K562 (cell line): Measurements from ENCODE around the gene IQCN. TPM values are rescaled to one million over a fixed set of nuclear protein-coding genes. Genes with fewer than 3 reads are reported as not detected.
A peak's percentile ranks its signal among the peaks of the same experiment; 100 is the strongest.

Experiments
- ARID1B ChIP-seq: fragments of 450-650 bp; IDR thresholded peaks from 2 replicates; pipeline ENCODE4 v1.6.1; 2016; ENCODE audit warnings: antibody characterized with exemption, mild to moderate bottlenecking, inconsistent platforms
- ATF7 ChIP-seq: fragments of 450-650 bp; IDR thresholded peaks from 2 replicates; pipeline ENCODE4 v1.7.1; 2014; ENCODE audit warnings: mild to moderate bottlenecking, moderate library complexity
- CTBP1 ChIP-seq: fragments of 450-650 bp; IDR thresholded peaks from 2 replicates; pipeline ENCODE4 v1.6.1; 2016; ENCODE audit warnings: borderline replicate concordance
- ETV1 ChIP-seq: fragments of 450-650 bp; conservative IDR thresholded peaks from 2 replicates; pipeline ENCODE4 v1.6.1; 2016; ENCODE audit warnings: missing genetic modification characterization, control low read depth, low read depth, missing compliant biosample characterization
- EWSR1 ChIP-seq: fragments of 450-650 bp; IDR thresholded peaks from 2 replicates; pipeline ENCODE4 v1.6.1; 2018; ENCODE audit warnings: borderline replicate concordance, mild to moderate bottlenecking, low read depth, moderate library complexity; ENCODE audit not compliant: partially characterized antibody
- HNRNPLL ChIP-seq: fragments of 200-400 bp; formaldehyde crosslinking; IDR thresholded peaks from 2 replicates; pipeline ENCODE4 v1.6.1; 2017; ENCODE audit warnings: low read length, low read depth, mild to moderate bottlenecking; ENCODE audit not compliant: poor library complexity, severe bottlenecking
- HNRNPUL1 ChIP-seq: fragments of 200-400 bp; formaldehyde crosslinking; IDR thresholded peaks from 2 replicates; pipeline ENCODE4 v1.6.1; 2017; ENCODE audit warnings: low read length
- L3MBTL2 ChIP-seq: fragments of 450-650 bp; IDR thresholded peaks from 2 replicates; pipeline ENCODE4 v1.6.1; 2016; ENCODE audit warnings: mild to moderate bottlenecking, moderate library complexity
- LEF1 ChIP-seq: fragments of 450-650 bp; IDR thresholded peaks from 2 replicates; pipeline ENCODE4 v1.6.1; 2016; ENCODE audit warnings: mild to moderate bottlenecking
- MITF ChIP-seq: IDR thresholded peaks from 2 replicates; pipeline ENCODE4 v1.6.1; 2014; ENCODE audit warnings: antibody characterized with exemption
- NFE2 ChIP-seq: IDR thresholded peaks from 2 replicates; pipeline ENCODE4 v1.6.1; 2014; ENCODE audit warnings: antibody characterized with exemption, low read depth
- NFIX ChIP-seq: fragments of 250-450 bp; sonication (Bioruptor Pico); IDR thresholded peaks from 2 replicates; pipeline ENCODE4 v1.4.0; 2020; ENCODE audit warnings: low read depth, mild to moderate bottlenecking, moderate library complexity
- PKNOX1 ChIP-seq: fragments of 450-650 bp; IDR thresholded peaks from 2 replicates; pipeline ENCODE4 v1.6.1; 2016
- POLR2AphosphoS5 ChIP-seq: IDR thresholded peaks from 2 replicates; pipeline ENCODE4 v1.6.1; 2011; ENCODE audit warnings: mild to moderate bottlenecking, low read depth, low read length, moderate library complexity; ENCODE audit not compliant: control insufficient read depth, insufficient read depth
- RAD21 ChIP-seq, 2 experiments: fragments of 250-450 bp in 1 of 2; fragments of 450-650 bp in 1 of 2; sonication (Bioruptor Pico) in 1 of 2; formaldehyde crosslinking in 1 of 2; IDR thresholded peaks in 1 of 2; conservative IDR thresholded peaks in 1 of 2; 2 replicates each; pipeline versions ENCODE4 v1.4.0 to v1.8.0; 2020 to 2022; ENCODE audit warnings: mild to moderate bottlenecking in 2 of 2, moderate library complexity in 1 of 2
- RBBP5 ChIP-seq: fragments of 200-600 bp; sonication (generic); IDR thresholded peaks from 2 replicates; pipeline ENCODE4 v1.6.1; 2012; ENCODE audit warnings: borderline replicate concordance, mild to moderate bottlenecking, low read length, control low read depth, inconsistent platforms; ENCODE audit not compliant: insufficient read depth, poor library complexity, severe bottlenecking
- SIRT6 ChIP-seq: IDR thresholded peaks from one replicate; pipeline ENCODE4 v1.6.1; 2012; ENCODE audit warnings: low read depth, mild to moderate bottlenecking, control low read depth, inconsistent platforms, low read length, moderate library complexity
- SMARCE1 ChIP-seq: fragments of 450-650 bp; IDR thresholded peaks from 2 replicates; pipeline ENCODE4 v1.7.1; 2016; ENCODE audit warnings: mild to moderate bottlenecking
- TBP ChIP-seq: optimal IDR thresholded peaks from 2 replicates; pipeline ENCODE3; 2011; ENCODE audit warnings: low read depth, low read length, improper control_type of control experiment
- TFAP4 ChIP-seq: sonication (generic); formaldehyde crosslinking; IDR thresholded peaks from 2 replicates; pipeline ENCODE4 v1.8.0; 2022; ENCODE audit warnings: missing genetic modification reagents, mild to moderate bottlenecking, moderate library complexity, borderline replicate concordance
- U2AF2 ChIP-seq: fragments of 200-400 bp; formaldehyde crosslinking; optimal IDR thresholded peaks from 2 replicates; pipeline ENCODE3; 2017; ENCODE audit warnings: low read depth, mild to moderate bottlenecking, low read length
- ZFP30 ChIP-seq: fragments of 250-450 bp; sonication (Bioruptor Pico); IDR thresholded peaks from 2 replicates; pipeline ENCODE4 v1.8.0; 2022; ENCODE audit warnings: moderate library complexity, mild to moderate bottlenecking, inconsistent platforms, borderline replicate concordance
- ZNF449 ChIP-seq: fragments of 250-450 bp; sonication (Bioruptor Pico); IDR thresholded peaks from 2 replicates; pipeline ENCODE4 v1.8.0; 2022; ENCODE audit warnings: moderate library complexity, mild to moderate bottlenecking, inconsistent platforms
- ZNF77 ChIP-seq: fragments of 250-450 bp; sonication (Bioruptor Pico); IDR thresholded peaks from 2 replicates; pipeline ENCODE4 v1.5.0; 2020
- polyA plus RNA-seq, 8 experiments: library from polyadenylated mRNA; depleted of rRNA in 4 of 8; stranded (reverse) in 5 of 8; unstranded in 3 of 8; fragments of >200 nt; fragmentation: Nextera tagmentation in 2 of 8; fragmentation: Illumina TruSeq in 1 of 8; extraction: Ambion mirVana in 2 of 8; extraction: Trizol in 1 of 8; gene quantifications; 2 replicates each; pipeline versions ENCODE4 v1.2.1 to v1.2.3, GENCODE V29; 2011 to 2014; ENCODE audit warnings: inconsistent platforms in 1 of 8, missing spikeins in 1 of 8
- total RNA-seq, 7 experiments: library from RNA; depleted of rRNA in 6 of 7; stranded (reverse); fragments of >200 nt in 6 of 7; fragmentation: Illumina TruSeq in 2 of 7; extraction: Trizol in 2 of 7; gene quantifications; 2 replicates each; pipeline versions ENCODE4 v1.2.1 to v1.2.3, GENCODE V29; 2011 to 2021; ENCODE audit warnings: low replicate concordance in 1 of 7

Gene IQCN
- total and polyA plus RNA-seq, 9 of the 15 experiments (the other 6 are each of a cell fraction or from before 2014, with no cell fraction given), result 0.01 to 0.07 (median 0.04) TPM; not detected in 3

- TF ChIP-seq ZFP30 (CRISPR knock-in tag), result no peak
- no peak for TF ChIP-seq U2AF2
- no peak for TF ChIP-seq ZNF77 (CRISPR knock-in tag)
- peak; percentile 6; the same call in 1 of the 2 replicates for TF ChIP-seq TFAP4 (CRISPR knock-in tag)
- no peak for TF ChIP-seq HNRNPUL1
- peak; percentile 44; the same call in 1 of the 2 replicates for TF ChIP-seq MITF
- peak; percentile 44; the same call in 1 of the 2 replicates for TF ChIP-seq ETV1
- TF ChIP-seq SMARCE1, result peak; percentile 55; the same call in 1 of the 2 replicates
- peak; percentile 34; the same call in 1 of the 2 replicates for TF ChIP-seq CTBP1
- peak; percentile 50; the same call in 1 of the 2 replicates for TF ChIP-seq LEF1
- no peak for TF ChIP-seq EWSR1
- TF ChIP-seq POLR2AphosphoS5, result no peak
- no peak for TF ChIP-seq ZNF449
- no peak for TF ChIP-seq RAD21 (CRISPR knock-in tag; conservative IDR thresholded peaks at IDR 0.05 in 1 of 2, IDR thresholded peaks at IDR 0.05 in 1 of 2)
- no peak for TF ChIP-seq TBP
- peak; percentile 57; the same call in 1 of the 2 replicates for TF ChIP-seq ATF7
- no peak for TF ChIP-seq NFIX
- TF ChIP-seq HNRNPLL, result peak; percentile 33
- peak; percentile 45 for TF ChIP-seq PKNOX1
- no peak for TF ChIP-seq RBBP5
- TF ChIP-seq SIRT6, result no peak
- peak; percentile 24; the same call in 1 of the 2 replicates for TF ChIP-seq L3MBTL2
- TF ChIP-seq ARID1B, result peak; percentile 34; the same call in 1 of the 2 replicates
- peak; percentile 50 for TF ChIP-seq NFE2
Observed at GRCh38 chr19:18262917-18263316, 11.3 kb downstream of the IQCN start (continued).
